Neural cell (in vitro differentiated cells): Measurements from ENCODE around the gene CMTM5. TPM values are rescaled to one million over a fixed set of nuclear protein-coding genes. Genes with fewer than 3 reads are reported as not detected.
"Not testable (repeated sequence)": the region's sequence is repeated elsewhere in the genome, so short reads cannot be mapped to it uniquely, and the experiment has no call there.

Experiments
- H2AFZ ChIP-seq: fragments of 200-600, 300-800 bp; sonication (generic), shearing (Covaris generic); 2 replicates; pipeline ENCODE4 v1.6.0; 2014; ENCODE audit warnings: low read depth, mild to moderate bottlenecking, antibody characterized with exemption, low read length, moderate library complexity
- H3F3A ChIP-seq: fragments of 200-600 bp; shearing (Covaris generic); 2 replicates; pipeline ENCODE4 v1.6.1; 2016; ENCODE audit warnings: mild to moderate bottlenecking, moderate library complexity, mixed read lengths, antibody characterized with exemption, low read length; ENCODE audit not compliant: insufficient read depth, poor library complexity, severe bottlenecking
- H3K27ac ChIP-seq: fragments of 200-600, 300-800 bp; sonication (generic), shearing (Covaris generic); 2 replicates; pipeline ENCODE4 v1.5.1; 2014; ENCODE audit warnings: mild to moderate bottlenecking, low read length, moderate library complexity
- H3K27me3 ChIP-seq: fragments of 300-800, 200-600 bp; sonication (generic), shearing (Covaris generic); 2 replicates; pipeline ENCODE4 v1.6.0; 2014; ENCODE audit warnings: mild to moderate bottlenecking, low read depth, low read length, moderate library complexity; ENCODE audit not compliant: insufficient read depth
- H3K36me3 ChIP-seq: fragments of 300-800, 200-600 bp; sonication (generic), shearing (Covaris generic); 2 replicates; pipeline ENCODE4 v1.5.1; 2014; ENCODE audit warnings: mild to moderate bottlenecking, antibody characterized with exemption, low read length, moderate library complexity; ENCODE audit not compliant: insufficient read depth
- H3K4me2 ChIP-seq: fragments of 300-800, 200-600 bp; sonication (generic), shearing (Covaris generic); 2 replicates; pipeline ENCODE4 v1.6.0; 2014; ENCODE audit warnings: mild to moderate bottlenecking, low read length
- H3K4me3 ChIP-seq: fragments of 300-800, 200-600 bp; sonication (generic), shearing (Covaris generic); 2 replicates; pipeline ENCODE4 v1.5.1; 2014; ENCODE audit warnings: mild to moderate bottlenecking, low read length, moderate library complexity
- H3K79me2 ChIP-seq: fragments of 200-600 bp; shearing (Covaris generic); replicated peaks from 2 replicates; pipeline ENCODE4 v1.6.0; 2014; ENCODE audit warnings: mild to moderate bottlenecking, low read length, moderate library complexity; ENCODE audit not compliant: insufficient read depth
- H3K9ac ChIP-seq: fragments of 300-800, 200-600 bp; sonication (generic), shearing (Covaris generic); 2 replicates; pipeline ENCODE4 v1.6.1; 2016; ENCODE audit warnings: mild to moderate bottlenecking, low read length, mixed read lengths
- H3K9me2 ChIP-seq: fragments of 200-600 bp; shearing (Covaris generic); 2 replicates; pipeline ENCODE4 v1.6.1; 2016; ENCODE audit warnings: mild to moderate bottlenecking, low read length, mixed read lengths; ENCODE audit not compliant: insufficient read depth
- H3K9me3 ChIP-seq: fragments of 200-600, 300-800 bp; sonication (generic), shearing (Covaris generic); 2 replicates; pipeline ENCODE4 v1.6.1; 2016; ENCODE audit warnings: mild to moderate bottlenecking, mixed run types, low read length, moderate library complexity, mixed read lengths
- H4K20me1 ChIP-seq: fragments of 200-600 bp; shearing (Covaris generic); 2 replicates; pipeline ENCODE4 v1.6.1; 2016; ENCODE audit warnings: mild to moderate bottlenecking, mixed run types; ENCODE audit not compliant: insufficient read depth
- CTCF ChIP-seq: fragments of 450-650 bp; IDR thresholded peaks from 2 replicates; pipeline ENCODE4 v1.5.1; 2014; ENCODE audit warnings: antibody characterized with exemption, mild to moderate bottlenecking, moderate library complexity; ENCODE audit not compliant: poor library complexity, severe bottlenecking
- EP300 ChIP-seq: fragments of 450-650 bp; conservative IDR thresholded peaks from 2 replicates; pipeline ENCODE4 v1.6.1; 2014; ENCODE audit warnings: antibody characterized with exemption, mild to moderate bottlenecking, moderate library complexity; ENCODE audit not compliant: poor library complexity, severe bottlenecking
- EZH2 ChIP-seq: fragments of 200-600, 300-800 bp; shearing (Covaris generic), sonication (generic); IDR thresholded peaks from 2 replicates; pipeline ENCODE4 v1.6.1; 2014; ENCODE audit warnings: antibody characterized with exemption, low read length, borderline replicate concordance, mild to moderate bottlenecking; ENCODE audit not compliant: insufficient read depth, poor library complexity, severe bottlenecking
- MXI1 ChIP-seq: fragments of 450-650 bp; conservative IDR thresholded peaks from 2 replicates; pipeline ENCODE4 v1.6.1; 2014; ENCODE audit warnings: antibody characterized with exemption, mild to moderate bottlenecking; ENCODE audit not compliant: poor library complexity, severe bottlenecking
- POLR2AphosphoS5 ChIP-seq: IDR thresholded peaks from 2 replicates; pipeline ENCODE4 v1.6.1; 2012
- RAD21 ChIP-seq: fragments of 450-650 bp; conservative IDR thresholded peaks from 2 replicates; pipeline ENCODE4 v1.6.1; 2014; ENCODE audit warnings: antibody characterized with exemption, mild to moderate bottlenecking, moderate library complexity
- REST ChIP-seq: IDR thresholded peaks from 2 replicates; pipeline ENCODE4 v1.6.1; 2012; ENCODE audit warnings: borderline replicate concordance
- SMC3 ChIP-seq: fragments of 450-650 bp; conservative IDR thresholded peaks from 2 replicates; pipeline ENCODE4 v1.6.1; 2014; ENCODE audit warnings: antibody characterized with exemption, mild to moderate bottlenecking, moderate library complexity; ENCODE audit not compliant: poor library complexity
- TAF1 ChIP-seq: IDR thresholded peaks from 2 replicates; pipeline ENCODE4 v1.6.1; 2012; ENCODE audit warnings: low read depth
- polyA plus RNA-seq: library from polyadenylated mRNA; depleted of rRNA; stranded (reverse); fragments of >200 nt; gene quantifications from 2 replicates; pipeline ENCODE4 v1.2.3, GENCODE V29; 2014

The CMTM5 gene
- polyA plus RNA-seq, 1 donor from 2014 or later = not detected

GRCh38 chr14:23416801-23417200 is 40.0 kb downstream of the CMTM5 start:
- Histone ChIP-seq H3K9me3 (no peaks in the 10 kb centered on the region), H3K79me2 (no peaks in the 10 kb centered on the region), H3K9me2 (no peaks in the 10 kb centered on the region), H3K36me3 (no peaks in the 10 kb centered on the region), H3K4me3 (peak overlapping the region; percentile 21), H2AFZ (no peak overlapping the region), H3K9ac (peak overlapping the region; percentile 34), H3K4me2 (no peak overlapping the region), H3F3A (no peaks in the 10 kb centered on the region), H3K27ac (peak overlapping the region; percentile 60), H4K20me1 (no peaks in the 10 kb centered on the region), H3K27me3 (no peaks in the 10 kb centered on the region)
- TF ChIP-seq REST = no peak
- no peak for TF ChIP-seq CTCF
- TF ChIP-seq RAD21 = no peak
- TF ChIP-seq SMC3 = no peak
- no peak for TF ChIP-seq MXI1
- TF ChIP-seq EZH2 = no peak
- no peak for TF ChIP-seq TAF1
- TF ChIP-seq EP300 = no peak
- no peak for TF ChIP-seq POLR2AphosphoS5

DNA sequence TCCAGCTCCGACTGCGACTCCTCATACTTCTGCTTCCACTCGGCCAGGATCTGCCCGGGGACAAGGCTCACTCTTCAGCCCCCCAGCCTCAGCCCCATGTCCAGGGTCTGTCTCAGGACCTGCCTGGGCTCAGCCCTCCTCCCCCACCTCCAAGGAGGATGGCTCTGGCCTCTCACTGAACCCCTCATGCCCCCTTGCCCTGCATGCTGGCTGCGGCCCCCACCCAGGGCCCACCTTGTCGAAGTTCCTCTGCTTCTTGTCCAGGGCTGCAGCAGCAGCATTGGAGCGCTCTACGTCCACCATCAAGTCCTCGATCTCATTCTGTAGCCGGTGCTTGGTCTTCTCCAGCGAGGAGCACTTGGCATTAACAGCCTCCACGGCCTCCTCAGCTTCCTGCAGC is 40.4 kb downstream of the CMTM5 start:
- not testable (repeated sequence) for H3K79me2 ChIP-seq, H3K27ac ChIP-seq, H3K9me3 ChIP-seq, H3K27me3 ChIP-seq, H2AFZ ChIP-seq, H4K20me1 ChIP-seq, H3K36me3 ChIP-seq, H3K9ac ChIP-seq, H3K9me2 ChIP-seq, H3F3A ChIP-seq, H3K4me2 ChIP-seq, H3K4me3 ChIP-seq

- no peak overlapping the region for H3K4me3 ChIP-seq
- no peaks in the 10 kb centered on the region for H3K79me2 ChIP-seq
- H4K20me1 ChIP-seq = no peaks in the 10 kb centered on the region
- H3K27me3 ChIP-seq = no peaks in the 10 kb centered on the region
- no peaks in the 10 kb centered on the region for H3K9me3 ChIP-seq
- no peaks in the 10 kb centered on the region for H3K9me2 ChIP-seq
- H3F3A ChIP-seq = no peaks in the 10 kb centered on the region
- H3K36me3 ChIP-seq = no peaks in the 10 kb centered on the region
- H3K9ac ChIP-seq = no peak overlapping the region
- H3K4me2 ChIP-seq = no peak overlapping the region
- no peak overlapping the region for H3K27ac ChIP-seq
- H2AFZ ChIP-seq = no peak overlapping the region
- no peak for TF ChIP-seq EZH2
- no peak for TF ChIP-seq MXI1
- TF ChIP-seq RAD21 = no peak
- TF ChIP-seq POLR2AphosphoS5 = no peak
- no peak for TF ChIP-seq SMC3
- TF ChIP-seq CTCF = no peak
- TF ChIP-seq TAF1 = no peak
- TF ChIP-seq REST = no peak
- no peak for TF ChIP-seq EP300
Observed at GRCh38 chr14:23418021-23418420, 41.2 kb downstream of the CMTM5 start.
